ENCODE results near the gene NF1.

Gene NF1

DNA sequence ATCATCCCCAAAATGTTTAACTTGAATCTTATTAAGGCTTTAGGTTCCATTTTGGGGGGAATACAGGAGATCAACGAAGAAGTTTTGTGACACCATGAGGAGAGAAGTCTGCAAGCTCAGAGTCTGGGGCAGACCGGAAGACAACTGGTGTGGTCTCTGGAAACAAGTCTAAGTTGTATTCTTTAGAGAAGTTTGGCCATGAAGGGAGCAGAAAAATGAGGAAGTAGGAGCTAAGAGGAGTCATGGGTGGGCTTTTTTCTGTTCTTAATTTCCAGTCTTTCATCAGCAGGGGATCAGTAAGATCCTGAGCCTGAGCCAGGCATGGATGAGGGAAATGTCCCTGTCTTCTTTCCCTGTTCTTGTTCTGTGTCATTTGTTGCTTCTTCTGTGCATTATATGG is 35.8 kb upstream of the NF1 start:
- no peaks in the 10 kb centered on the region for H3K36me3 ChIP-seq (ENCODE audit: control insufficient read depth, insufficient read depth, low read length)
- H3K9me3 ChIP-seq (ENCODE audit: control insufficient read depth, low read length): no peaks in the 10 kb centered on the region
- 93 to 96% methylated on average over 2 of the region's 2 CpGs for WGBS, 2 experiments
- no peak overlapping the region for H3K27ac ChIP-seq (ENCODE audit: insufficient read depth, low read depth, low read length, poor library complexity, severe bottlenecking)
- H3K4me1 ChIP-seq (ENCODE audit: control insufficient read depth, insufficient read depth, low read length): no peaks in the 10 kb centered on the region
- no peak overlapping the region for H3K4me3 ChIP-seq (ENCODE audit: insufficient read depth, low read depth, low read length)
- no peaks in the 10 kb centered on the region for H3K27me3 ChIP-seq (ENCODE audit: control insufficient read depth, insufficient read depth, low read length, poor library complexity, severe bottlenecking)

DNA sequence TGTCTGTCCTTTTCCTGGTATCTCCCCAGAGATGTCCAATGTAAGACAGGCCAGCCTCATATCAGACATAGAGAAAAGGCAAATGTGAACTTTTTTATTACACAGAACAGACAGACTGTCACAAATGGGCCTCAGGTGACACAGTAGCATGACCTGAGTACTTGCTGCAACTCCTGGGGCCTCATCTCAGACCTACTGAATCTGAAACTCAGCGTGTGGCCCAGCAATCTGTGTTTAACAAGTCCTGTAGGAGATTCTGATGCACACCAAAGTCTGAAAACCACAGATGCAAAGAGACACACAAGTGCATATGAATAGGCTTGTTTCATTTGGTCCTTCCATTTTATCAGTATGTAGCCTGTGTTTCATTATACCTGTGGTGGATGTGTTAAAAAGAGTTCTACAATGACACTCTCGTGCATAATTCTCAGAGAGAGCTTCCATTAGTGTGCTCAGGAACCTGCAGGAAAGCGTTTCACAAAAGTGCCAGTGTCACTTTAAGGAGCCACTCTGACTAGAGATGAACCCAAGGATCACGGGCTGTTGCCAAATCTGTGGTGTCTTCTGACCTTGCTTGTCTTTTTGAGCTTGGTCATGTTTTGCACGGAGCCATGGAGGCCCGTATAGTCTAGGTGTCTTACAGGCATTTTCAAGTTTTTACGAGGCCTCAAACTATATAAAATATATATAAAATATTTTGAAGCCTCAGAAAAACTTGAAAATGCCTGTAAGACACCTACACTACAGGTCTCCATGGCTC is 33.8 kb upstream of the NF1 start:
- Histone ChIP-seq H3K27ac (ENCODE audit: insufficient read depth, low read depth, low read length, poor library complexity, severe bottlenecking) (no peak overlapping the region), H3K27me3 (ENCODE audit: control insufficient read depth, insufficient read depth, low read length, poor library complexity, severe bottlenecking) (no peaks in the 10 kb centered on the region), H3K4me1 (ENCODE audit: control insufficient read depth, insufficient read depth, low read length) (no peaks in the 10 kb centered on the region), H3K9me3 (ENCODE audit: control insufficient read depth, low read length) (no peaks in the 10 kb centered on the region), H3K4me3 (ENCODE audit: insufficient read depth, low read depth, low read length) (no peak overlapping the region), H3K36me3 (ENCODE audit: control insufficient read depth, insufficient read depth, low read length) (no peaks in the 10 kb centered on the region)
- 89 to 91% methylated on average over 5 to 6 of the region's 7 CpGs for WGBS, 2 experiments

DNA sequence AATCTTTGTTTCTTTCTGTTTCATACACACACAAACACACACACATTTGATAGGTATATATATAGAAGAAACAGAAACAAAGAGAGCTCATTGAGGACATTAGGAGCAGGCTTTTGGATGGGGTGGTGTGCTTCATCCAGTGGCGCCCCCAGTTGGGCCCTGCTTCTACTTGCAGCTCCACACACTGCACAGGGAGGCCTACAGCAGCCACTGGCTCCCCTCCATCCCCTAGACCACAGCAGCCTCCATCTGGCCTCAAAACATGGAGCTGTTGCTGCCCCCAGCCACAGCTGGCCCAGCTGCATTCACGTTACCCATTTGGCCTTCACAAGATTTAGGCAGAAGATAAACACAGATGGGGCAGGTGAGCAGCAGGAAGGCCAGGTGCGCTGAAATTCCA is 33.1 kb upstream of the NF1 start:
- no peaks in the 10 kb centered on the region for H3K36me3 ChIP-seq (ENCODE audit: control insufficient read depth, insufficient read depth, low read length)
- no peaks in the 10 kb centered on the region for H3K9me3 ChIP-seq (ENCODE audit: control insufficient read depth, low read length)
- no peak overlapping the region for H3K4me3 ChIP-seq (ENCODE audit: insufficient read depth, low read depth, low read length)
- no peaks in the 10 kb centered on the region for H3K27me3 ChIP-seq (ENCODE audit: control insufficient read depth, insufficient read depth, low read length, poor library complexity, severe bottlenecking)
- H3K27ac ChIP-seq (ENCODE audit: insufficient read depth, low read depth, low read length, poor library complexity, severe bottlenecking): no peak overlapping the region
- no peaks in the 10 kb centered on the region for H3K4me1 ChIP-seq (ENCODE audit: control insufficient read depth, insufficient read depth, low read length)
- 76 to 77% methylated on average over 3 of the region's 3 CpGs for WGBS, 2 experiments

DNA sequence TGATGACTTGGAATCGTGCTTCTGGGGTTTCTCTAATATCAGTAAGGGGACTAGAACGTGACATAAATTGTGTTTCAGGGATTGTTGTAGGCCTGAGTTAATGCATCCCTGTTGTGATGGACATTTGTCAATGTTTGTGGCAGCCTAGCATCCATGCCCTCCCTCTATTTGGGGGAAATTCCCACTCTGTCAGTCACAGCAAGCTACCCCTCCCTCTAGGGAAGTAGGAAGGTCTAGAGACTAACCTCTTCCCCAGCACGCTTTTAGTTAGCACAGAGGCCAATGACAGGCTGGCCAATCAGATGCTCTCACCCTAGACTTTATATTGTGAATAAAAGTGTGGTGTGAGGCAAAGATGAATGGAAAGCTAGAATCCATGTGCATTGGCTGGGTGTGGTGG is 32.4 kb upstream of the NF1 start:
- no peaks in the 10 kb centered on the region for H3K4me1 ChIP-seq (ENCODE audit: control insufficient read depth, insufficient read depth, low read length)
- WGBS, 2 experiments: 90 to 97% methylated on average over 3 of the region's 3 CpGs
- H3K4me3 ChIP-seq (ENCODE audit: insufficient read depth, low read depth, low read length): no peak overlapping the region
- H3K27me3 ChIP-seq (ENCODE audit: control insufficient read depth, insufficient read depth, low read length, poor library complexity, severe bottlenecking): no peaks in the 10 kb centered on the region
- H3K27ac ChIP-seq (ENCODE audit: insufficient read depth, low read depth, low read length, poor library complexity, severe bottlenecking): no peak overlapping the region
- H3K36me3 ChIP-seq (ENCODE audit: control insufficient read depth, insufficient read depth, low read length): no peaks in the 10 kb centered on the region
- no peaks in the 10 kb centered on the region for H3K9me3 ChIP-seq (ENCODE audit: control insufficient read depth, low read length)

DNA sequence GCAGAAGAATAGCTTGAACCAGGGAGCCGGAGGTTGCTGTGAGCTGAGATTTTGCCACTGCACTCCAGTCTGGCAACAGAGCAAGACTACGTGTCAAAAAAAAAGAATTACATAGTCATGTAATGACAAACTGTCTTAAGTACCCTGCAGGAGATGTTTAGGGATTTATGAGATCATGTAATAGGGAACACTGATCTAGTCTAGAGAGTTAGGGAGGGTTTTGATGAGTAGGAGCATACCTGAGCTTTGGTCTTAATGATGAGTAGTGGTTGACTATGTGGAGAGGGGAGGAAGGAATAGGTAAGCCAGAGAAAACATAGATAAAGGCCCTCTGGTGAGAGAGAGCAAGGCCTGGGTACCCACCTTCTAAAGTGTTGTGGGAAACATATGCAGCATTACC is 30.1 kb upstream of the NF1 start:
- H3K9me3 ChIP-seq (ENCODE audit: control insufficient read depth, low read length): no peaks in the 10 kb centered on the region
- no peaks in the 10 kb centered on the region for H3K4me1 ChIP-seq (ENCODE audit: control insufficient read depth, insufficient read depth, low read length)
- 90 to 98% methylated on average over 2 of the region's 2 CpGs for WGBS, 2 experiments
- no peaks in the 10 kb centered on the region for H3K27me3 ChIP-seq (ENCODE audit: control insufficient read depth, insufficient read depth, low read length, poor library complexity, severe bottlenecking)
- H3K36me3 ChIP-seq (ENCODE audit: control insufficient read depth, insufficient read depth, low read length): no peaks in the 10 kb centered on the region
- H3K27ac ChIP-seq (ENCODE audit: insufficient read depth, low read depth, low read length, poor library complexity, severe bottlenecking): no peak overlapping the region
- H3K4me3 ChIP-seq (ENCODE audit: insufficient read depth, low read depth, low read length): no peak overlapping the region

DNA sequence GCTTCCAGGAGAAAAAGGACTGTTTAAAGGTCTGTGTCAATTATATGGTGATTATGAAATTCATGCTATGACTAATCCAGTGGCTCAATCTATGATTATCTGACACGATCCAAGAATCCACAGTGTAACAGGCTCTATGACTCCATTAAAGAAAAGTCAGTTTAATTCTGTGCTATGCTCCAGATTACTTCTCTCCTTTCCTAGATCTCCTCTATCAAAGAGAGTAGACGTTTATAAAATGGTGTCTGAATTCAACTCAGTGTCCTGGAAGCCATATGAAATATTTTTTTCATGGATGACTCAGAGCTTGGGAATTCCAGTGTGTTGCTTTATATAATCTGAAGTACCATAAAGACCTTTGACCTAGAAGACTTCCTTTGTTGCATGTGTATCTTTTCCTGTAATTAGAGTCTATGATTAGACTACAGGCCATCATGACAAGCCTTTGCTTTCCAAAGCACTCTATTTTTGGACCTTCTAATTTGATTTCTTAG is 27.0 kb upstream of the NF1 start:
- no peak overlapping the region for H3K27ac ChIP-seq (ENCODE audit: insufficient read depth, low read depth, low read length, poor library complexity, severe bottlenecking)
- H3K27me3 ChIP-seq (ENCODE audit: control insufficient read depth, insufficient read depth, low read length, poor library complexity, severe bottlenecking): no peaks in the 10 kb centered on the region
- 90 to 95% methylated on average over 2 of the region's 2 CpGs for WGBS, 2 experiments

DNA sequence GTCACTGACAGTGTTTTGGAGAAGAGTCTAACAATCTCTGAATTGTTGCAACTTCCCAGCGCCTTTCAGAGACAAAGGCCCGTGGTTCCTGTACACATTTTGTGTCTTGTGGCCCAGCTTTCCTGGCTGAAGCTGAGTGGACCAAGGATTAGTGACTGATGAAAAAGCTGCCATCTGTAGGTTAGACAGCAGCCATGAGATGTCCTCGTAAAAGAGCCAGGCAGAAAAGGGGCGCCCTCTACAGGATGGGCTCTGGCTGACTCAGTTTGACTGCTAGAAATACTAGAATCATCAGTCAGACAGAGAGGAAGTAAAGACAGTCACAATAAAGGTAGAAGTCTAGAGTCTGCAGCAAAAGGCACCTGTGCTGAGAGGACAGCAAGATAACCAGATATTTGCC is 26.5 kb upstream of the NF1 start:
- no peak overlapping the region for H3K4me3 ChIP-seq (ENCODE audit: insufficient read depth, low read depth, low read length)
- no peaks in the 10 kb centered on the region for H3K4me1 ChIP-seq (ENCODE audit: control insufficient read depth, insufficient read depth, low read length)
- no peaks in the 10 kb centered on the region for H3K27me3 ChIP-seq (ENCODE audit: control insufficient read depth, insufficient read depth, low read length, poor library complexity, severe bottlenecking)
- H3K27ac ChIP-seq (ENCODE audit: insufficient read depth, low read depth, low read length, poor library complexity, severe bottlenecking): no peak overlapping the region
- H3K36me3 ChIP-seq (ENCODE audit: control insufficient read depth, insufficient read depth, low read length): no peaks in the 10 kb centered on the region
- H3K9me3 ChIP-seq (ENCODE audit: control insufficient read depth, low read length): no peaks in the 10 kb centered on the region
- WGBS, 2 experiments: 57 to 61% methylated on average over 4 of the region's 4 CpGs

More for the DNA sequence above, 27.0 kb upstream of the NF1 start:
- H3K36me3 ChIP-seq (ENCODE audit: control insufficient read depth, insufficient read depth, low read length): no peaks in the 10 kb centered on the region
- H3K4me3 ChIP-seq (ENCODE audit: insufficient read depth, low read depth, low read length): no peak overlapping the region
- no peaks in the 10 kb centered on the region for H3K9me3 ChIP-seq (ENCODE audit: control insufficient read depth, low read length)
- no peaks in the 10 kb centered on the region for H3K4me1 ChIP-seq (ENCODE audit: control insufficient read depth, insufficient read depth, low read length)

DNA sequence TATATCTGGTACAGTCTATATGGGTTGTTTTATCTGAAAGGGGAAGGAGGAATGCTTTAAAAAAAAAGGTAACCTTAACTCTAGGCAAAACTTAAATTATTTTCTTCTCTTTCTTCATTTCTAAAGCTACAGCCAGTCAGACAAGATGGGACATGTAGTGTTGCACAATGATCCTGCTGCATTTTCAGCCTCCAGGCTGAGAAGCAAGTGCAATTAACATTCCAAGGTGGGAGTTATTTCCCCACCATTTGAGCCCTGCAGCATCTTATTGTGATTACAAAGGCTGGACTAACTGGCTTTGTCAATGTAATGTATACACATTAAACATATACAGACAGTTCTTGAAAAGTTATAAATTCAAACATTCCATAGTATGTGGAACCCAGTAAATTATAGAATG is 22.6 kb upstream of the NF1 start:
- no peaks in the 10 kb centered on the region for H3K9me3 ChIP-seq (ENCODE audit: control insufficient read depth, low read length)
- no peaks in the 10 kb centered on the region for H3K36me3 ChIP-seq (ENCODE audit: control insufficient read depth, insufficient read depth, low read length)
- H3K27me3 ChIP-seq (ENCODE audit: control insufficient read depth, insufficient read depth, low read length, poor library complexity, severe bottlenecking): no peaks in the 10 kb centered on the region
- H3K4me1 ChIP-seq (ENCODE audit: control insufficient read depth, insufficient read depth, low read length): no peaks in the 10 kb centered on the region
- no peak overlapping the region for H3K4me3 ChIP-seq (ENCODE audit: insufficient read depth, low read depth, low read length)
- H3K27ac ChIP-seq (ENCODE audit: insufficient read depth, low read depth, low read length, poor library complexity, severe bottlenecking): no peak overlapping the region

DNA sequence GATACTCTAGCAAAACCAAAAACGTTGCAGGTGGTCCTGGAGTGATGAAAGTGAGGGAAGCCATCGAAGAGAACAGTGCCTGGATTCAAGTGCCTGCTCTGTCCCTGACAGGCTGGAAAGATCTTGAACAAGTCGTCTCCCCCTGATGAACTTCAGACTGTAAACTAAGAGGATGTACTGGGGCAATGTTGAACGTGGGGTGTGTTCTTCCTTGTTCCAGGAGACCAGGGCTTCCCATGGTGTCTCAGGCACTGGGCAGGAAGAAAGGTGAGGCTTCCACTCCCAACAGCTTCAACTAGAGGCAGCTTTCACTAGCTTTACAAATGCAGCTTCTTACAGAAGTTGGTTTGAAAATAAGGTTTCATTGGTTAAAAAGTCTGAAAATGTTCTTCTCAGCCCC is 21.4 kb upstream of the NF1 start:
- H3K4me1 ChIP-seq (ENCODE audit: control insufficient read depth, insufficient read depth, low read length): no peaks in the 10 kb centered on the region
- whole genome bisulfite sequencing, 2 experiments: 80 to 87% methylated on average over 4 of the region's 4 CpGs
- no peaks in the 10 kb centered on the region for H3K27me3 ChIP-seq (ENCODE audit: control insufficient read depth, insufficient read depth, low read length, poor library complexity, severe bottlenecking)
- H3K4me3 ChIP-seq (ENCODE audit: insufficient read depth, low read depth, low read length): no peak overlapping the region
- H3K9me3 ChIP-seq (ENCODE audit: control insufficient read depth, low read length): no peaks in the 10 kb centered on the region
- no peaks in the 10 kb centered on the region for H3K36me3 ChIP-seq (ENCODE audit: control insufficient read depth, insufficient read depth, low read length)
- no peak overlapping the region for H3K27ac ChIP-seq (ENCODE audit: insufficient read depth, low read depth, low read length, poor library complexity, severe bottlenecking)

DNA sequence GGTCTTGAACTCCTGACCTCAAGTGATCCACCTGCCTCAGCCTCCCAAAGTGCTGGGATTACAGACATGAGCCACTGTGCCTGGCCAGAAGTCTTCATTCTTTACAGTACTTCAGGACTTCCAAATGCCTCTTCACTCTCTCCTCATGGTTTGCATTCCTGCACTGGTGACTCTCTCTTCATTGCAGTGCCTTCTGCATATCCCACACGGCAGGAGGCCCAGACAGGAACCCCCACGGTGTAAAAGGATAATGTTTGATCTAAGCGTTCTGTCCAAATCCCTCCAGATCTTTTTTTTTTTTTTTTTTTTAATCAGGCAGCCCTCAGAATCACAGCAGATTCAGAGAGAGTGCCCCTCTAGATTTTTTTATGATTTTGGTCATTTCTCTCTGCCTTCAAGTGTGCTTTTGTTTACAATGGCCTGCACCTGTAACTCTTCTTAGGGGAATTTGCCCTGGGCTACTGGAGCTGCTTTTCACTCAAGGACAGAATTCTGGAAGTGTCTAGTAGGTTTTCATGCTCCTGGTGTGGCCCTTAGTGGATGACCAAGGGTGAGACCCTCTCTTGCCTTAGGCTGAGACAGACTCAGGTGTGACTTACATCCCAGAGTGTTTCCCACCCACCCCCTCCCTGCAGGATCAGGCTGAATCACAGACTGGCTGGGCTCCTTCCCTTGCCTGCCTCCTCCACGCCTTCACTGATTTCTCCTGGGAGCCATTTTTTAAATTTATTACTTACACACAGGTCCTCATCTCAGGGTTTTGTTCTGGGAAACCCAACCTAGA is 19.8 kb upstream of the NF1 start:
- H3K4me3 ChIP-seq (ENCODE audit: insufficient read depth, low read depth, low read length): no peak overlapping the region
- no peaks in the 10 kb centered on the region for H3K36me3 ChIP-seq (ENCODE audit: control insufficient read depth, insufficient read depth, low read length)
- H3K9me3 ChIP-seq (ENCODE audit: control insufficient read depth, low read length): no peaks in the 10 kb centered on the region
- no peaks in the 10 kb centered on the region for H3K4me1 ChIP-seq (ENCODE audit: control insufficient read depth, insufficient read depth, low read length)
- 33 to 41% methylated on average over 2 to 4 of the region's 4 CpGs for WGBS, 2 experiments
- H3K27ac ChIP-seq (ENCODE audit: insufficient read depth, low read depth, low read length, poor library complexity, severe bottlenecking): no peak overlapping the region
- no peaks in the 10 kb centered on the region for H3K27me3 ChIP-seq (ENCODE audit: control insufficient read depth, insufficient read depth, low read length, poor library complexity, severe bottlenecking)
